ENCODE results near the gene ACAP1. TPM values are rescaled to one million over a fixed set of nuclear protein-coding genes. Genes with fewer than 3 reads are reported as not detected.
A peak's percentile ranks its signal among the peaks of the same experiment; 100 is the strongest.

Gene ACAP1
- total RNA-seq, 1 donor from 2014 or later = 10.9 TPM

DNA sequence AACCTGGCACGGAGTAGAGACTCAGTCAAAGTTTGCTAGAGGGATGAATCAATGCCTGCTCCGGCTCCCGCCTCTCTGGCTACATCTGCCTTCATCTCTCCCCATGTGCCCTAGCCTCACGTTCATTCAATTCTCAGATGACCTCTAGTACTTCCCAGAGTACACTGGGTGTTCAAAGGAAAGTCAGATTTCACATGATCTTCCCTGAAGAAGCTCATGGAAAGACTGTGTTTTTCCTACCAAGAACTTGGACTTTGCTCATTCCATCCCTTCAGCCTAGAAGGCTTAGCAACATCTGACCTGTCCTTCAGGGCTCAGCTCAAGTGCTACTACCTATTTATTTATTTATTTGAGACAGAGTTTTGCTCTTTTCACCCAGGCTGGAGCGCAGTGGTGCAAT lies 33.5 kb downstream of the ACAP1 start:
- Mint-ChIP-seq H3K4me3 (no peak overlapping the region), H3K36me3 (no peaks in the 10 kb centered on the region), H3K9me3 (no peaks in the 10 kb centered on the region), H3K4me1 (no peaks in the 10 kb centered on the region), H3K27me3 (ENCODE audit: low read depth) (peaks cover 6% of the 10 kb centered on the region), H3K27ac (no peak overlapping the region)
- no peak for DNase-seq (ENCODE audit: low spot score in 2 of 2, unreplicated experiment in 2 of 2)
- TF ChIP-seq, protein P1, sequence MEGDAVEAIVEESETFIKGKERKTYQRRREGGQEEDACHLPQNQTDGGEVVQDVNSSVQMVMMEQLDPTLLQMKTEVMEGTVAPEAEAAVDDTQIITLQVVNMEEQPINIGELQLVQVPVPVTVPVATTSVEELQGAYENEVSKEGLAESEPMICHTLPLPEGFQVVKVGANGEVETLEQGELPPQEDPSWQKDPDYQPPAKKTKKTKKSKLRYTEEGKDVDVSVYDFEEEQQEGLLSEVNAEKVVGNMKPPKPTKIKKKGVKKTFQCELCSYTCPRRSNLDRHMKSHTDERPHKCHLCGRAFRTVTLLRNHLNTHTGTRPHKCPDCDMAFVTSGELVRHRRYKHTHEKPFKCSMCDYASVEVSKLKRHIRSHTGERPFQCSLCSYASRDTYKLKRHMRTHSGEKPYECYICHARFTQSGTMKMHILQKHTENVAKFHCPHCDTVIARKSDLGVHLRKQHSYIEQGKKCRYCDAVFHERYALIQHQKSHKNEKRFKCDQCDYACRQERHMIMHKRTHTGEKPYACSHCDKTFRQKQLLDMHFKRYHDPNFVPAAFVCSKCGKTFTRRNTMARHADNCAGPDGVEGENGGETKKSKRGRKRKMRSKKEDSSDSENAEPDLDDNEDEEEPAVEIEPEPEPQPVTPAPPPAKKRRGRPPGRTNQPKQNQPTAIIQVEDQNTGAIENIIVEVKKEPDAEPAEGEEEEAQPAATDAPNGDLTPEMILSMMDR (IDR thresholded peaks at IDR 0.05; ENCODE audit: unreplicated experiment) = no peak

DNA sequence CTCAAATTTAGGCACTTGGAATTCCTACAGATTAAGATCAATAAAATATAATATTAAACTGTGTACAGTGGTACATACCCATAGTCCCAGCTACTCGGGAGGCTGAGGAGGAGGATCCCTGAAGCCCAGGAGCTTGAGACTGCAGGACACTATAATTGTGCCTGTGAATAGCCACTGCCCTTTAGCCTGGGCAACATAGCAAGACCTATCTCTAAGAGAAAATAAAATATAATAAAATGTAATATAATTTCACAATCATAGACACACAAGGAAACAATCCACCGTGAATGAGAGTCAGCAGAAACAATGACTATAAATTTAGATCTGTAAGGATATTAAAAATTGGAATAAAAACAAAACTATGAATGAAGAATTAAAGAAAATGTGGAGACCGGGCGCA lies 34.5 kb downstream of the ACAP1 start:
- Mint-ChIP-seq H3K4me1 (no peaks in the 10 kb centered on the region), H3K27me3 (ENCODE audit: low read depth) (peaks cover 6% of the 10 kb centered on the region), H3K27ac (no peak overlapping the region), H3K36me3 (no peaks in the 10 kb centered on the region), H3K9me3 (no peaks in the 10 kb centered on the region), H3K4me3 (no peak overlapping the region)
- no peak for DNase-seq (ENCODE audit: low spot score in 2 of 2, unreplicated experiment in 2 of 2)
- TF ChIP-seq, protein P1 (IDR thresholded peaks at IDR 0.05; ENCODE audit: unreplicated experiment) = no peak

DNA sequence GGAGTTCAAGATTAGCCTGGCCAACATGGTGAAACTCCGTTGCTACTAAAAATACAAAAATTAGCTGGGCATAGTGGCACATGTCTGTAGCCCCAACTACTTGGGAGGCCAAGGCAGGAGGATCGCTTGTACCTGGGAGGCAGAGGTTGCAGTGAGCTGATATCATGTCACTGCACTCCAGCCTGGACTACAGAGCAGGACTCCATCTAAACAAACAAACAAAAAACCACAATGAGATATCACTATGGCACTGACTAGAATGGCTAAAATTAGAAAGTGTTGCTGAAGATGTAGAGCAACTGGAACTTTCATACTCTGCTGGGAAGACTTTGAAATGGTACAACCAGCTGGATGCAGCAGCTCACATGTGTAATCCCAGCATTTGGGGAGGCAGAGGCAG lies 38.0 kb downstream of the ACAP1 start:
- Mint-ChIP-seq H3K27me3 (ENCODE audit: low read depth) (peaks cover 10% of the 10 kb centered on the region), H3K4me3 (no peak overlapping the region), H3K36me3 (peaks cover 3% of the 10 kb centered on the region), H3K9me3 (peaks cover 5% of the 10 kb centered on the region), H3K27ac (no peak overlapping the region), H3K4me1 (no peaks in the 10 kb centered on the region)
- TF ChIP-seq, protein P1 (IDR thresholded peaks at IDR 0.05; ENCODE audit: unreplicated experiment) = no peak
- no peak for DNase-seq (ENCODE audit: low spot score in 2 of 2, unreplicated experiment in 2 of 2)

DNA sequence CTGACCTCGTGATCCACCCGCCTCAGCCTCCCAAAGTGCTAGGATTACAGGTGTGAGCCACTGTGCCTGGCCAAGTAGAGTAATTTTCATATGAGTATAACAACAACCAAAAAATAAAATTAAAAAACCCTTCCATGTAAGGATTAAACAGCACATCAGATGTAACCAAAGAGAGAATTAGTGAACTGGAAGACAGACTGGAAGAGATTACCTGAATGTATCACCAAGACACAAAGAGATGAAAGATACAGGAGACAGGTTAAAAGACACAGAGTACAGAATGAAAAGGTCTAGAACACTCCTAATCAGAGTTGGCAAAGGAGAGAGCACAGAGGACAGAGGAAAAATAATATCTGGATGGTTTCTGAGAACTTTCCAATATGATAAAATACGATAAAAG lies 42.8 kb downstream of the ACAP1 start:
- peaks cover 37% of the 10 kb centered on the region for H3K27me3 Mint-ChIP-seq (ENCODE audit: low read depth)

DNA sequence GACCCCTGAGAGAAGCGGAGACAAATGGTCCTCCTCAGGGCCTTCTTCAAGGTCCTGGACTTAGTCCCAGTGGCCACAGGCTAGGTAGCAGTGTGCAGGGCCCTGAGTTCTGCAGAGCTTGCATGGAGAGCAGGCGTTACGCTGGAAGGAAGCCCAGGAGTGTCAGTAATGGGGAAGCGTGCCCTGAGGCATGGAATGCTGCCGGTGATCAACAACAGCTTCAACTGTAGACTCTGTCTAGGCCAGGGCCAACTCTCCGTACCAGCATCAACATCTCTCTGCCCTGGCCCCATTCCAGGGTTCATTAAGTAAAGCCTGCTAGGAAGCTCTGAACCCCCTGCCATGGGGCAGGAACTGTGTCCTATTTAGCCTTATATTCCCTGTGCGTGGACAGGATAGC lies 44.0 kb downstream of the ACAP1 start:
- Mint-ChIP-seq H3K4me3 (peak overlapping the region; percentile 79), H3K9me3 (peaks cover 6% of the 10 kb centered on the region), H3K27me3 (ENCODE audit: low read depth) (peaks cover 41% of the 10 kb centered on the region), H3K27ac (peak overlapping the region; percentile 82), H3K36me3 (peaks cover 4% of the 10 kb centered on the region), H3K4me1 (peaks cover 15% of the 10 kb centered on the region)
- peak in 1 of 2 experiments; percentile 56 for DNase-seq (ENCODE audit: low spot score in 2 of 2, unreplicated experiment in 2 of 2)
- TF ChIP-seq, protein P1 (IDR thresholded peaks at IDR 0.05; ENCODE audit: unreplicated experiment) = no peak

More for the DNA sequence above, 42.8 kb downstream of the ACAP1 start:
- TF ChIP-seq, protein P1 (IDR thresholded peaks at IDR 0.05; ENCODE audit: unreplicated experiment) = no peak
- Mint-ChIP-seq H3K9me3 (peaks cover 6% of the 10 kb centered on the region), H3K4me3 (no peak overlapping the region), H3K36me3 (peaks cover 3% of the 10 kb centered on the region), H3K4me1 (peaks cover 15% of the 10 kb centered on the region), H3K27ac (no peak overlapping the region)
- no peak for DNase-seq (ENCODE audit: low spot score in 2 of 2, unreplicated experiment in 2 of 2)
